NB4 (cell line): ENCODE measurements around the gene EVA1A.

Experiments used
- DNase-seq: peaks from one replicate; pipeline ENCODE4 v3.0.0; 2010; ENCODE audit warnings: low read depth
- H3K4me3 ChIP-seq: one replicate; pipeline ENCODE4 v1.5.1; 2011; ENCODE audit warnings: mild to moderate bottlenecking, low read depth, low read length, moderate library complexity
- MYC ChIP-seq: IDR thresholded peaks from 2 replicates; pipeline ENCODE4 v1.6.1; 2011; ENCODE audit warnings: low read depth, low read length
- POLR2A ChIP-seq: IDR thresholded peaks from 2 replicates; pipeline ENCODE4 v1.6.1; 2011; ENCODE audit warnings: mild to moderate bottlenecking; ENCODE audit not compliant: insufficient read length; ENCODE audit errors: extremely low read depth
- TF ChIP-seq, protein P1 (sequence below): IDR thresholded peaks from one replicate; pipeline ENCODE4 v1.5.1; 2012; ENCODE audit warnings: low read depth, low read length
- TF ChIP-seq, protein P2 (sequence below): IDR thresholded peaks from 2 replicates; pipeline ENCODE4 v1.6.1; 2011; ENCODE audit warnings: low read depth, low read length

Gene EVA1A

DNA sequence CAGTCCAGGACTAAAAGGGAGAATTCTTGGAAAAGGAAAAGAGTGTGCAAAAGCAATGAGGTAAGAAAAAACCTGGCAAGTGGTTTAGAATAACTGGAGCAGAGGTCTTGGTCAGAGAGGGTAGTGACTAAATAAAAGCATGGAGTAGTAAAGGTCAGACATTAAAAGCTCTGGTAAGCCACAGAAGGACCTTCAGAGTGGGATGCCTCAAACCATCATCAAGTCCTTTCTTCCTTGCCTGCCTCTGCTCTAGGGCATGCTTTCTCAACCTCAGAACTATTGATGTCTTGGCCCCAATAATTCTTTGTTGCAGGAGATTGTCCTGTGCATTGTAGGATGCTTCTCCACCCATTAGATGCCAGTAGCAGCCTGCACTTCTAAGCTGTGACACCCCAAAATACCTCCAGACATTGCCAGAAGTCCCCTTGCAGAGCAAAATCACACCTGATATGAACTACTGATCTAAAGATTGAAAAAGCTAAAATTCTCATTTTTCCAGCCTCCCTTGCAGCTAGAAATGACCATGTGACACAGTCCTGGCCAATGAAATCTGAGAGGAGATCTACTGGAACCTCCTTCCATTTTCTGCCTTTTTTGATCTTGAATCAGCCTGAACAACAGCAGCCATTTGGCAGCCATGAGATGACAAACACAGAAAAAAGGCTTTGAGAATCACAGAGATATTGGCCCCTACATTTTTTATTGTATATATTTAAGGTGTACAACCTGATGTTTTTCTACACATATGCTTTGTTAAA is 48.1 kb downstream of the EVA1A start:
- no peak overlapping the region for H3K4me3 ChIP-seq
- TF ChIP-seq MYC: no peak
- no peak for TF ChIP-seq POLR2A
- TF ChIP-seq, protein P1, sequence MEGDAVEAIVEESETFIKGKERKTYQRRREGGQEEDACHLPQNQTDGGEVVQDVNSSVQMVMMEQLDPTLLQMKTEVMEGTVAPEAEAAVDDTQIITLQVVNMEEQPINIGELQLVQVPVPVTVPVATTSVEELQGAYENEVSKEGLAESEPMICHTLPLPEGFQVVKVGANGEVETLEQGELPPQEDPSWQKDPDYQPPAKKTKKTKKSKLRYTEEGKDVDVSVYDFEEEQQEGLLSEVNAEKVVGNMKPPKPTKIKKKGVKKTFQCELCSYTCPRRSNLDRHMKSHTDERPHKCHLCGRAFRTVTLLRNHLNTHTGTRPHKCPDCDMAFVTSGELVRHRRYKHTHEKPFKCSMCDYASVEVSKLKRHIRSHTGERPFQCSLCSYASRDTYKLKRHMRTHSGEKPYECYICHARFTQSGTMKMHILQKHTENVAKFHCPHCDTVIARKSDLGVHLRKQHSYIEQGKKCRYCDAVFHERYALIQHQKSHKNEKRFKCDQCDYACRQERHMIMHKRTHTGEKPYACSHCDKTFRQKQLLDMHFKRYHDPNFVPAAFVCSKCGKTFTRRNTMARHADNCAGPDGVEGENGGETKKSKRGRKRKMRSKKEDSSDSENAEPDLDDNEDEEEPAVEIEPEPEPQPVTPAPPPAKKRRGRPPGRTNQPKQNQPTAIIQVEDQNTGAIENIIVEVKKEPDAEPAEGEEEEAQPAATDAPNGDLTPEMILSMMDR: no peak
- TF ChIP-seq, protein P2, sequence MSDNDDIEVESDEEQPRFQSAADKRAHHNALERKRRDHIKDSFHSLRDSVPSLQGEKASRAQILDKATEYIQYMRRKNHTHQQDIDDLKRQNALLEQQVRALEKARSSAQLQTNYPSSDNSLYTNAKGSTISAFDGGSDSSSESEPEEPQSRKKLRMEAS: no peak
- DNase-seq: no peak

DNA sequence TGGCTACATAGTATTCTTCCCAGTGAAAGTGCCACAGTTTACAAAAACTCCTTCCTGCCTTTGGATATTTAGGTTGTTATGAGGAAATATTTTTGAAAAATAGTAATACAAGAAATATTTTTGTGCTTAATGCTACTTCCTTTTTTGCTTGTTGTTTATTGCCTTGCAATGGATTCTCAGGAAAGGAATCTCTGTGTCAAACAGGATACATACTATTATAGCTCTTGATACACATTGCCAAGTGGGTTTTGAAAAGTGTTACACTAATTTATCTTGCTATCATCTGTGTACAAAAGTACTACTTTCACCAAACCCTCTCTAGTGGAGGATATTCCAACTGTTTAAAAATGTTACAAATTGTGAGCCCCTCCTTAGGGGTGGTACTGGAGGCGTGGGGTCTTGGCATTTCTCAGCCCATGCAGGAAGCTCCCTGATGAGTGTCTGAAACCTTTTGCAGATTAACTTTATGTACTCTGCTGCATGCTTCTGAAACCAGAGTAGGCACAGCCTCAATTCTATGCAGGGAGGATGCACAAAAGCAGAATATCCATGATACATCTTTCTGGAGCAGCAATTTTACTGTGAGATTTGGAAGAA is 54.5 kb downstream of the EVA1A start:
- no peak overlapping the region for H3K4me3 ChIP-seq
- no peak for DNase-seq
- TF ChIP-seq, protein P2: no peak
- TF ChIP-seq MYC (no peak), POLR2A (no peak)
- TF ChIP-seq, protein P1: no peak

DNA sequence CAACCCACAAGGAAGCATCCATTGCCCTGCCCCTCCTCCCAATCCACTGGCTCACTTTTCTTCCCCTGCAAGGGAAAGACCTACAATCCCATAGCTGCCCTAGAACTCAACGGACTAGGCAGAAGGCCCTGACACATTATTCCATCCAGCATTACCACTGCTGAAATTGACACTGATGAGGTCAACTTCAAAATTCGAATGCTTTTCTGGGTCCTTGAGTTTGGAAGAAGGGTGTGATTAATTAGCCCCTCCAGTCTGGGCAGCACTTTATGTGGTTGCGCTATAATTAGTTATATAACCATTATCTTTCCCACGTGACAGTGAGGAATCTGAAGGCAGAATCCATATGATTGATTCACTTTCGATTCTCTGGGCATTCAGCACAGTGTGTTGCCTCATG is 55.7 kb downstream of the EVA1A start:
- DNase-seq: no peak
- TF ChIP-seq MYC: no peak
- TF ChIP-seq, protein P2: no peak
- TF ChIP-seq, protein P1: no peak
- no peak for TF ChIP-seq POLR2A
- no peak overlapping the region for H3K4me3 ChIP-seq

DNA sequence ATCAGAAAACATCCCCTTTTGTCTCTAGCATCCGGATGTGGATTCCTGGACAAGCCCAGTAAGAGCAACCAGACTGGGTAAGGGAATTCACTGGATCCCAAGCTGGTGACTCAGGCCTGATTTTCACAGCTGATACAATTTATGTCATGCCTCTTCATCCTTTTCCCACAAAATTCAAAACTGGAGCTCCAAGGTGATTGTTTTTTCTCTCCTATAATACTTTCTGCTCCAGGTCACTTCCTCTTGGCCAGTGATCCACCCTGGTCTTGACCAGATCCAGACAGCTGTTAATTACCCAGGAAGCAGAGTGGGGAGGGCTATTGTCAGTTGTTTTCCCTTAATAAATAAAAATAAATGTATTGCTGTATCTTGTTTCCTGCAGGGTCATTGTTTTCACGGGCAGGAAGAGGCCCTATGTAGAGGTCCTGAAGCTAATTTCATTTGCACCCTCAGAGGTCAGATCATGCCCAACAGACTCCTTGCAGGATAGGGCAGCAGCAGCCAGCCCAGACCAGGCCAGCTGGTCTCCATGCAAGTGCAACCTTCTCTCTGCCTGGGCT is 57.6 kb downstream of the EVA1A start:
- H3K4me3 ChIP-seq: no peak overlapping the region
- TF ChIP-seq MYC (no peak), POLR2A (no peak)
- TF ChIP-seq, protein P1: no peak
- TF ChIP-seq, protein P2: no peak
- DNase-seq: no peak

DNA sequence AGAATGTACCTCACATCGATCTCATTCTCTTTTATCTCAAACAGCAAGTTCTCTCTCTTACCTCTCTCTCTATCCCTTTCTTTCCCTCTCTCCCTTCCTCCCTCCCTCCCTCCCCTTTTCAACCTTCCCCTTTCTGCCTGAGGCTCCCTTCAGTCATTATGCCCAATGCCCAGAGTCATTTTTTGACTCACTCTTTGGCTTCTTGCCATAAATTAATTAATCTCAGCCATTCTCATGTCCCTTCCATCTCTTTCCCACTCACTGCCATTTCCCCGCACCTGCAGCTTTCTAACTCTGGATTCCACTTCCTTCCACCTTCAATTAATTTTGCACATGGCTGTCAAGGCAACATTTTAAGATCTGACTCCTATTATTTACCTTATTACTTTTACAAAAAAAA is 60.1 kb downstream of the EVA1A start:
- TF ChIP-seq MYC (no peak), POLR2A (no peak)
- TF ChIP-seq, protein P2: no peak
- TF ChIP-seq, protein P1: no peak
- no peak for DNase-seq
- no peak overlapping the region for H3K4me3 ChIP-seq
